Muscle layer of colon (tissue), 2 donors: ENCODE data around the gene CBLC.

Source experiments
- H3K27ac ChIP-seq: one replicate; pipeline ENCODE4 v1.7.0; 2013; ENCODE audit warnings: low read depth, mild to moderate bottlenecking, low read length, moderate library complexity
- H3K27me3 ChIP-seq, 2 donors: one replicate each; pipeline ENCODE4 v1.7.0; 2013; ENCODE audit warnings: low read length in 2 of 2, mild to moderate bottlenecking in 2 of 2; ENCODE audit not compliant: insufficient read depth in 2 of 2, control insufficient read depth in 1 of 2
- H3K36me3 ChIP-seq: one replicate; pipeline ENCODE4 v1.7.0; 2013; ENCODE audit warnings: mild to moderate bottlenecking, low read length; ENCODE audit not compliant: insufficient read depth
- H3K4me1 ChIP-seq: one replicate; pipeline ENCODE4 v1.7.0; 2013; ENCODE audit warnings: mild to moderate bottlenecking, low read length; ENCODE audit not compliant: insufficient read depth
- H3K4me3 ChIP-seq, 2 donors: one replicate each; pipeline ENCODE4 v1.7.0; 2013; ENCODE audit warnings: low read length in 2 of 2, low read depth in 1 of 2, mild to moderate bottlenecking in 1 of 2, moderate library complexity in 1 of 2
- H3K9ac ChIP-seq: one replicate; pipeline ENCODE4 v1.7.0; 2013; ENCODE audit warnings: low read length
- H3K9me3 ChIP-seq: one replicate; pipeline ENCODE4 v1.7.0; 2013; ENCODE audit warnings: mild to moderate bottlenecking, low read length
- donor health status: abdominal sarcoma.
- donor health status: Adenocarcinoma of cecum.

The CBLC gene

GRCh38 chr19:44841231-44841630 is 63.5 kb downstream of the CBLC start:
- Histone ChIP-seq H3K4me1 (peaks cover 8% of the 10 kb centered on the region), H3K27ac (no peak overlapping the region), H3K9ac (no peak overlapping the region), H3K27me3 (no peaks in the 10 kb centered on the region), H3K9me3 (no peaks in the 10 kb centered on the region), H3K4me3 (no peak overlapping the region), H3K36me3 (no peaks in the 10 kb centered on the region)

GRCh38 chr19:44845286-44845611 is 67.6 kb downstream of the CBLC start:
- Histone ChIP-seq H3K9me3 (no peaks in the 10 kb centered on the region), H3K36me3 (no peaks in the 10 kb centered on the region), H3K9ac (no peak overlapping the region), H3K4me3 (peak overlapping the region in 1 of 2 donors; percentile 58), H3K27ac (no peak overlapping the region), H3K27me3 (no peaks in the 10 kb centered on the region), H3K4me1 (peaks cover 28% of the 10 kb centered on the region)

- Histone ChIP-seq H3K27me3 (no peaks in the 10 kb centered on the region), H3K9ac (peak within 1 kb of the TSS; percentile 80), H3K4me1 (peaks cover 28% of the 10 kb centered on the region), H3K9me3 (no peaks in the 10 kb centered on the region), H3K27ac (peak within 1 kb of the TSS; percentile 94), H3K4me3 (peak within 1 kb of the TSS; percentile 75 to 91), H3K36me3 (no peaks in the 10 kb centered on the region)
These were observed 68.1 kb downstream of the CBLC start, which contains the start of gene NECTIN2 for GRCh38 chr19:44845612-44846454. NECTIN2 (plus strand) TSS chr19:44846297; CDS start chr19:44846526, 229 bp downstream.

GRCh38 chr19:44846455-44847143 is 68.9 kb downstream of the CBLC start:
- Histone ChIP-seq H3K36me3 (no peaks in the 10 kb centered on the region), H3K27ac (peak overlapping the region; percentile 94), H3K27me3 (no peaks in the 10 kb centered on the region), H3K4me1 (peaks cover 28% of the 10 kb centered on the region), H3K4me3 (peak overlapping the region; percentile 75 to 91), H3K9ac (peak overlapping the region; percentile 80), H3K9me3 (no peaks in the 10 kb centered on the region)

- H3K4me1 ChIP-seq, result peaks cover 28% of the 10 kb centered on the region
- H3K4me3 ChIP-seq, result peak overlapping the region; percentile 75 to 91
- no peaks in the 10 kb centered on the region for H3K27me3 ChIP-seq
- no peaks in the 10 kb centered on the region for H3K9me3 ChIP-seq
- H3K9ac ChIP-seq, result peak overlapping the region; percentile 80
- H3K36me3 ChIP-seq, result no peaks in the 10 kb centered on the region
- H3K27ac ChIP-seq, result peak overlapping the region; percentile 94
These were observed 69.7 kb downstream of the CBLC start for GRCh38 chr19:44847144-44848035.

- H3K4me1 ChIP-seq, result peaks cover 28% of the 10 kb centered on the region
These were observed 70.5 kb downstream of the CBLC start for GRCh38 chr19:44848036-44848811.

GRCh38 chr19:44848812-44849447 is 71.2 kb downstream of the CBLC start:
- no peaks in the 10 kb centered on the region for H3K9me3 ChIP-seq
- H3K4me1 ChIP-seq, result peaks cover 28% of the 10 kb centered on the region
- peak overlapping the region; percentile 75 to 91 for H3K4me3 ChIP-seq
- H3K27ac ChIP-seq, result peak overlapping the region; percentile 94
- H3K36me3 ChIP-seq, result no peaks in the 10 kb centered on the region
- no peaks in the 10 kb centered on the region for H3K27me3 ChIP-seq
- peak overlapping the region; percentile 80 for H3K9ac ChIP-seq

More at GRCh38 chr19:44848036-44848811, 70.5 kb downstream of the CBLC start:
- H3K27me3 ChIP-seq, result no peaks in the 10 kb centered on the region
- peak overlapping the region; percentile 94 for H3K27ac ChIP-seq
- no peaks in the 10 kb centered on the region for H3K9me3 ChIP-seq
- H3K36me3 ChIP-seq, result no peaks in the 10 kb centered on the region
- H3K4me3 ChIP-seq, result peak overlapping the region; percentile 75 to 91
- peak overlapping the region; percentile 80 for H3K9ac ChIP-seq
